Gastroesophageal sphincter (tissue), 4 donors: ENCODE results near the gene UBE2F. TPM values are rescaled to one million over a fixed set of nuclear protein-coding genes. Genes with fewer than 3 reads are reported as not detected.

Experiments
- ATAC-seq: fragments of 150-250 bp; one replicate; pipeline ENCODE4 v1.9.1; 2016; ENCODE audit warnings: mild to moderate bottlenecking, moderate library complexity
- H3K27ac ChIP-seq, 4 donors: fragments of 200-600 bp; sonication (generic) in 3 of 4; 1 replicate in 3 of 4; 2 replicates in 1 of 4; pipeline ENCODE4 v1.5.1; 2016 to 2019
- H3K27me3 ChIP-seq: fragments of 200-600 bp; sonication (generic); one replicate; pipeline ENCODE4 v1.5.1; 2019
- H3K36me3 ChIP-seq, 2 donors: fragments of 200-600 bp; sonication (generic); one replicate each; pipeline ENCODE4 v1.5.1; 2019; ENCODE audit warnings: control low read depth in 1 of 2
- H3K4me1 ChIP-seq, 3 donors: fragments of 200-600 bp; sonication (generic); 1 replicate in 2 of 3; 2 replicates in 1 of 3; pipeline ENCODE4 v1.5.1; 2016 to 2019; ENCODE audit warnings: control low read depth in 2 of 3
- H3K4me3 ChIP-seq, 2 donors: fragments of 200-600 bp; sonication (generic); one replicate each; pipeline ENCODE4 v1.5.1; 2019; ENCODE audit warnings: mild to moderate bottlenecking in 1 of 2, moderate library complexity in 1 of 2
- H3K9me3 ChIP-seq, 3 donors: fragments of 200-600 bp; sonication (generic); one replicate each; pipeline ENCODE4 v1.5.1; 2017 to 2019; ENCODE audit warnings: control low read depth in 2 of 3
- EP300 ChIP-seq: sonication (generic); formaldehyde crosslinking; IDR thresholded peaks from one replicate; pipeline ENCODE4 v1.6.1; 2017; ENCODE audit warnings: antibody characterized with exemption, mild to moderate bottlenecking
- POLR2A ChIP-seq, 2 donors: fragments of 450-650 bp; IDR thresholded peaks; one replicate each; pipeline ENCODE4 v1.6.1; 2017; ENCODE audit warnings: antibody characterized with exemption in 2 of 2, mild to moderate bottlenecking in 2 of 2, moderate library complexity in 1 of 2
- POLR2AphosphoS5 ChIP-seq: sonication (generic); formaldehyde crosslinking; IDR thresholded peaks from one replicate; pipeline ENCODE4 v1.6.1; 2017; ENCODE audit warnings: antibody characterized with exemption
- WGBS, 2 donors: methylation state at CpG; one replicate each; pipeline ENCODE4 v1.1.5; 2018; ENCODE audit warnings: low coverage in 1 of 2; 5-methylcytosine and 5-hydroxymethylcytosine counted together
- total RNA-seq, 4 donors: library from RNA; depleted of rRNA; stranded (reverse); fragments of >200 nt; gene quantifications; one replicate each; pipeline ENCODE4 v1.1.0, GENCODE V29; 2016
- TF ChIP-seq, protein P1 (sequence below), 4 experiments: fragments of 200-600 bp in 2 of 4; fragments of 450-650 bp in 2 of 4; sonication (generic) in 1 of 4; IDR thresholded peaks; one replicate each; pipeline ENCODE4 v1.5.1; 2017 to 2019; ENCODE audit warnings: antibody characterized with exemption in 4 of 4, mild to moderate bottlenecking in 2 of 4, moderate library complexity in 2 of 4

The UBE2F gene
- total RNA-seq, 4 donors from 2014 or later: 85.0 to 99.5 (median 96.3) TPM

DNA sequence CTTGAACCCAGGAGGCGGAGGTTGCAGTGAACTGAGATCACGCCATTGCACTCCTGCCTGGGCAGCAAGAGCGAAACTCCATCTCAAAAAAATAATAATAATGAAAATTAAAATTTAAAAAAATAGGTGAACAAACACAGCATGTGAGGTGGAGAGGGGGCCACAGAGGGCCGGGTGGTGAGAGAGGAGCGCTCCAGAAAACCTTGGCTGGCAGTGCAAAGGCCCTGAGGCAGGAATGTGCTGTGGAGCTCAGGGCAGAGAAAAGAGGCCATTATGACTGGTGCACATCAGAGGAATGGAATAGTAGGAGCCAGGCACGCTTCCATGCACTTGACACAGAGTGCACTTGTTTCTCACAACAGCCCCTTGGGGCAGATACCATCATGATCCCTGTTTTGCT lies 72.3 kb downstream of the UBE2F start:
- ATAC-seq: no peak
- H3K36me3 ChIP-seq: peaks cover 0 to 96% of the 10 kb centered on the region in 2 donors
- no peak overlapping the region for H3K27ac ChIP-seq
- H3K4me3 ChIP-seq: no peak overlapping the region
- no peaks in the 10 kb centered on the region for H3K9me3 ChIP-seq
- 89 to 97% methylated on average over 5 to 6 of the region's 6 CpGs for WGBS, 2 donors
- H3K27me3 ChIP-seq: no peaks in the 10 kb centered on the region
- no peaks in the 10 kb centered on the region for H3K4me1 ChIP-seq
- TF ChIP-seq POLR2A (IDR thresholded peaks at IDR 0.05): no peak
- no peak for TF ChIP-seq EP300
- TF ChIP-seq, protein P1, sequence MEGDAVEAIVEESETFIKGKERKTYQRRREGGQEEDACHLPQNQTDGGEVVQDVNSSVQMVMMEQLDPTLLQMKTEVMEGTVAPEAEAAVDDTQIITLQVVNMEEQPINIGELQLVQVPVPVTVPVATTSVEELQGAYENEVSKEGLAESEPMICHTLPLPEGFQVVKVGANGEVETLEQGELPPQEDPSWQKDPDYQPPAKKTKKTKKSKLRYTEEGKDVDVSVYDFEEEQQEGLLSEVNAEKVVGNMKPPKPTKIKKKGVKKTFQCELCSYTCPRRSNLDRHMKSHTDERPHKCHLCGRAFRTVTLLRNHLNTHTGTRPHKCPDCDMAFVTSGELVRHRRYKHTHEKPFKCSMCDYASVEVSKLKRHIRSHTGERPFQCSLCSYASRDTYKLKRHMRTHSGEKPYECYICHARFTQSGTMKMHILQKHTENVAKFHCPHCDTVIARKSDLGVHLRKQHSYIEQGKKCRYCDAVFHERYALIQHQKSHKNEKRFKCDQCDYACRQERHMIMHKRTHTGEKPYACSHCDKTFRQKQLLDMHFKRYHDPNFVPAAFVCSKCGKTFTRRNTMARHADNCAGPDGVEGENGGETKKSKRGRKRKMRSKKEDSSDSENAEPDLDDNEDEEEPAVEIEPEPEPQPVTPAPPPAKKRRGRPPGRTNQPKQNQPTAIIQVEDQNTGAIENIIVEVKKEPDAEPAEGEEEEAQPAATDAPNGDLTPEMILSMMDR (IDR thresholded peaks at IDR 0.05): no peak
- TF ChIP-seq POLR2AphosphoS5: no peak

- no peak overlapping the region for H3K4me3 ChIP-seq
- WGBS, 2 donors: 93 to 100% methylated on average over 4 to 6 of the region's 11 CpGs
Observed at GRCh38 chr2:238039985-238040384, 73.2 kb downstream of the UBE2F start.

GRCh38 chr2:238040918-238041317 lies 74.1 kb downstream of the UBE2F start:
- H3K9me3 ChIP-seq: no peaks in the 10 kb centered on the region
- no peaks in the 10 kb centered on the region for H3K27me3 ChIP-seq
- no peak overlapping the region for H3K27ac ChIP-seq
- ATAC-seq: no peak
- H3K4me1 ChIP-seq: no peaks in the 10 kb centered on the region
- TF ChIP-seq POLR2AphosphoS5 (no peak), EP300 (no peak), POLR2A (IDR thresholded peaks at IDR 0.05) (no peak)
- TF ChIP-seq, protein P1 (IDR thresholded peaks at IDR 0.05): no peak
- peaks cover 0 to 90% of the 10 kb centered on the region in 2 donors for H3K36me3 ChIP-seq
- H3K4me3 ChIP-seq: no peak overlapping the region
- 91% methylated on average over 6 to 9 of the region's 9 CpGs for WGBS, 2 donors

More at GRCh38 chr2:238039985-238040384, 73.2 kb downstream of the UBE2F start:
- no peaks in the 10 kb centered on the region for H3K27me3 ChIP-seq
- no peaks in the 10 kb centered on the region for H3K4me1 ChIP-seq
- H3K27ac ChIP-seq: no peak overlapping the region
- TF ChIP-seq, protein P1 (IDR thresholded peaks at IDR 0.05): no peak
- no peaks in the 10 kb centered on the region for H3K9me3 ChIP-seq
- ATAC-seq: no peak
- H3K36me3 ChIP-seq: peaks cover 0 to 94% of the 10 kb centered on the region in 2 donors

DNA sequence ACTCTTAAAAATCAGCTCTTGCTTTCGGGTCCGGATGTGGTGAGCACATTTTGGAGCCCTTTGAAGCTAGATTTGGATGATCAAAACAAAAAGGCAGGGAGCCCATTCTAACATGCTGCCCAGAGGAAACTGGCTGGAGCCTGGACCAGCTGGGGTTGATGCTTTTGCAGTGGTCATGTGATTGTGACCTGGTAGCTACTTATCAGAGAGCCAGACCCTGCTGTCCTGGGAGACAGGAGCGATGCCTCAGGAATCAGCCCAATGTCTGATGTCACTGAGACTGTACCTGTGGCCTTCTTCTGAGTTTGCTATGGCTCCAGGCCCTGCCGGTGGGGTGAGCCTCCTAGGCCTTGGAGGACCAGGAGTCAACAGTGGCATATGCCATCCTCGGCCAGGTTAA lies 75.3 kb downstream of the UBE2F start:
- 74 to 89% methylated on average over 2 to 5 of the region's 5 CpGs for WGBS, 2 donors
- ATAC-seq: no peak
- no peak overlapping the region for H3K4me3 ChIP-seq
- H3K9me3 ChIP-seq: no peaks in the 10 kb centered on the region
- no peak for TF ChIP-seq POLR2A (IDR thresholded peaks at IDR 0.05)
- TF ChIP-seq, protein P1 (IDR thresholded peaks at IDR 0.05): no peak
- no peak for TF ChIP-seq EP300
- no peak for TF ChIP-seq POLR2AphosphoS5
- no peaks in the 10 kb centered on the region for H3K4me1 ChIP-seq
- H3K27ac ChIP-seq: no peak overlapping the region
- H3K36me3 ChIP-seq: peaks cover 0 to 90% of the 10 kb centered on the region in 2 donors
- H3K27me3 ChIP-seq: no peaks in the 10 kb centered on the region

GRCh38 chr2:238042849-238043584 lies 76.2 kb downstream of the UBE2F start:
- no peak for ATAC-seq
- H3K9me3 ChIP-seq: peaks cover 0 to under 1% (median 0%) of the 10 kb centered on the region in 3 donors
- H3K4me1 ChIP-seq: no peaks in the 10 kb centered on the region
- H3K27me3 ChIP-seq: no peaks in the 10 kb centered on the region
- no peak overlapping the region for H3K27ac ChIP-seq
- H3K36me3 ChIP-seq: peaks cover 0 to 82% of the 10 kb centered on the region in 2 donors
- no peak overlapping the region for H3K4me3 ChIP-seq
- TF ChIP-seq POLR2A (IDR thresholded peaks at IDR 0.05): no peak
- no peak for TF ChIP-seq EP300
- TF ChIP-seq POLR2AphosphoS5: no peak
- TF ChIP-seq, protein P1 (IDR thresholded peaks at IDR 0.05): no peak
- 80% methylated on average over 2 of the region's 6 CpGs; no CpG with 5 or more reads in 1 of the 2 donors for WGBS, 2 donors
